Posterior vena cava (tissue), 2 donors: ENCODE results near the gene ZNF486. TPM values are rescaled to one million over a fixed set of nuclear protein-coding genes. Genes with fewer than 3 reads are reported as not detected.
"Not testable (repeated sequence)": the region's sequence is repeated elsewhere in the genome, so short reads cannot be mapped to it uniquely, and the experiment has no call there.

Experiments used
- DNase-seq: peaks from one replicate; pipeline ENCODE4 v3.0.0-alpha.2; 2020; ENCODE audit warnings: low spot score
- intact Hi-C, 2 donors: fragments of 100-400 bp; cut with DNase I; formaldehyde crosslinking; loops; one replicate each; pipeline versions ENCODE4 v1.14.1 to v1.14.2; 2022 to 2023
- long read RNA-seq, 2 donors: library from polyadenylated mRNA; unstranded; transcript quantifications; one replicate each; pipeline ENCODE4 v2.0.0, GENCODE V29; 2020 to 2021
- total RNA-seq, 2 donors: library from RNA; stranded (reverse); fragmentation: NEBNext Ultra II Directional; extraction: Animal tissue kit (Norgen Biotek cat#: 25700); gene quantifications; one replicate each; pipeline ENCODE4 v1.2.1, GENCODE V29; 2021
- donor health status: DM: yes; HTN: yes; CAD: no.
- donor health status: DM: yes; HTN: yes; CAD: no.

Gene ZNF486
- total RNA-seq = 1 to 10 TPM; 3.9 to 5.0 TPM
- long read RNA-seq, donor 1 = 0 reads
- long read RNA-seq, donor 2, partial matches to known transcripts = 0 of 3 reads
- long read RNA-seq, donor 2, other reads (novel, unspliced or antisense) = 2 of 3 reads

GRCh38 chr19:20167020-20167644 lies at the start of gene ZNF486:
Gene ZNF486 (plus strand): TSS chr19:20167214. CDS start chr19:20167331, 117 bp downstream.
- intact Hi-C loops = no loop called here
- DNase-seq = peak; percentile 98

- intact Hi-C loops, DNase-seq: not testable (repeated sequence)
Measured at GRCh38 chr19:20118064-20118839, 48.8 kb upstream of the ZNF486 start.

GRCh38 chr19:20124879-20125278 lies 42.1 kb upstream of the ZNF486 start:
- no peak for DNase-seq
- intact Hi-C loops = no loop called here

- intact Hi-C loops, DNase-seq: not testable (repeated sequence)
Measured at GRCh38 chr19:20132933-20133332, 34.1 kb upstream of the ZNF486 start.

- DNase-seq, intact Hi-C loops: not testable (repeated sequence)
Measured at GRCh38 chr19:20137714-20138113, 29.3 kb upstream of the ZNF486 start.

- intact Hi-C loops = no loop called here
- DNase-seq = no peak
Measured at GRCh38 chr19:20151617-20152145, 15.3 kb upstream of the ZNF486 start.

- DNase-seq, intact Hi-C loops: not testable (repeated sequence)
Measured at GRCh38 chr19:20152506-20152905, 14.5 kb upstream of the ZNF486 start.

- intact Hi-C loops = no loop called here
- DNase-seq = no peak
Measured at GRCh38 chr19:20153281-20153680, 13.7 kb upstream of the ZNF486 start.

GRCh38 chr19:20154636-20155035 lies 12.4 kb upstream of the ZNF486 start:
- intact Hi-C loops = no loop called here
- no peak for DNase-seq

GRCh38 chr19:20162821-20163220 lies 4.2 kb upstream of the ZNF486 start:
- intact Hi-C loops = no loop called here
- DNase-seq = no peak

- intact Hi-C loops = no loop called here
- DNase-seq = no peak
Measured at GRCh38 chr19:20164456-20164855, 2.6 kb upstream of the ZNF486 start.

- no peak for DNase-seq
- intact Hi-C loops = no loop called here
Measured at GRCh38 chr19:20165971-20166592, 932 bp upstream of the ZNF486 start.

GRCh38 chr19:20167651-20168122 lies 673 bp downstream of the ZNF486 start:
- no peak for DNase-seq
- intact Hi-C loops = no loop called here

- intact Hi-C loops = no loop called here
- DNase-seq = no peak
Measured at GRCh38 chr19:20171285-20171684, 4.3 kb downstream of the ZNF486 start.

- DNase-seq, intact Hi-C loops: not testable (repeated sequence)
Measured at GRCh38 chr19:20175848-20176247, 8.8 kb downstream of the ZNF486 start.

- intact Hi-C loops, DNase-seq: not testable (repeated sequence)
Measured at GRCh38 chr19:20179956-20180355, 12.9 kb downstream of the ZNF486 start.

GRCh38 chr19:20182222-20182785 lies 15.3 kb downstream of the ZNF486 start:
- intact Hi-C loops = no loop called here
- no peak for DNase-seq

GRCh38 chr19:20186174-20186573 lies 19.2 kb downstream of the ZNF486 start:
- no peak for DNase-seq
- intact Hi-C loops = no loop called here

GRCh38 chr19:20197747-20198146 lies 30.7 kb downstream of the ZNF486 start:
- intact Hi-C loops = no loop called here
- DNase-seq = no peak
